Right ventricle myocardium inferior (tissue), 1 donor: ENCODE results near the gene CACNA1D. TPM values are rescaled to one million over a fixed set of nuclear protein-coding genes. Genes with fewer than 3 reads are reported as not detected.
A peak's percentile ranks its signal among the peaks of the same experiment; 100 is the strongest.

Experiments
- ATAC-seq: fragments of 200-7000 bp; cut with Tn5 transposase; one replicate; pipeline ENCODE4 v1.9.1; 2020; ENCODE audit warnings: mild to moderate bottlenecking, moderate library complexity
- DNase-seq: peaks from one replicate; pipeline ENCODE4 v3.0.0; 2021; ENCODE audit errors: missing footprints
- intact Hi-C: fragments of 100-400 bp; cut with DNase I; formaldehyde crosslinking; loops from one replicate; pipeline ENCODE4 v1.11.0; 2022
- total RNA-seq: library from RNA; stranded (reverse); fragmentation: NEBNext Ultra II Directional; extraction: Animal tissue kit (Norgen Biotek cat#: 25700); gene quantifications from one replicate; pipeline ENCODE4 v1.2.1, GENCODE V29; 2021
- donor health status: DM: no; HTN: yes; CAD: no; lungs with severe emphysema.

The CACNA1D gene
- total RNA-seq, 1 donor from 2014 or later, result 1.1 TPM

DNA sequence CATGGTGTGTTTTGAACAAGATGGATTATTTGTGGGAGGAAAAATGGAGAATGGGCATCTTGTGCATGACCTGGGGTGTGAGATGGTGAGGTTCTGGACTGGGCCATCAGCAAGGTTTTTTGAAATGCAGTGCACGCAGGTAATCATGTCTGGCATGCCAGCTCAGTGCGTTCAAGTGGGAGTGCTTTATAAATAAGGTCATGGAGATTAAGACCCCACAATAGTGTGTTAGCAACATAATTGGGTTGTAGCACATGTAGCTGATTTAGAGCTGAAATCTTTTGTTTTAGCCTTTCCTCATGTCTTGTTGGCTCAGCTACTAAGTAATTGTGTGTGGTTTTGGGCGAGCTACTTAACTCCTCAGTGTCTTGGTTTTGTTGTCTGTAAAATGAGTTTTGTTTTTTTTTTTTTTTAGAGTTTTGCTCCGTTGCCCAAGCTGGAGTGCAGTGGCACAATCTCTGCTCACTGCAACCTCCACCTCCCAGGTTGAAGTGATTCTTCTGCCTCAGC lies 3.9 kb upstream of the CACNA1D start:
- ATAC-seq, result no peak
- intact Hi-C loops, result loop anchor here (10.0 kb wide), 1 partner anchor 196 kb away; no protein-coding TSS in a partner anchor
- DNase-seq, result no peak

DNA sequence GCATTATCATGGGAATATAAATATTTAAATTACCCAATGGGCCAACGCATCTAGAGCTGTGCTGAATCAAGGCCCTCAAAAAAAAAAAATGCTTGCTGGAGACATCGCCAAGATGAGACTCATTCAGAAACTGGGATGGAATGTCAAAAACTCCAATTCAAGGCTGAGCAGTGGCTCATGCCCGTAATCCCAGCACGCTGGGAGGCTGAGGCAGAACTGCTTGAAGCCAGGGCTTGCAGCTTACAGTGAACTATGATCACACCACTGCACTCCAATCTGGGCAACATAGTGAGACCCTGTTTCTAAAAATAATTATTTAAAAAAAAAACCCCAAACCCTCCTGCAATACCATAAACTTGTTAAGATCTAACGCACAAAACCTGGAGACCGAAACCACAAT lies 3.1 kb upstream of the CACNA1D start:
- intact Hi-C loops, result loop anchor here (10.0 kb wide), 1 partner anchor 196 kb away; no protein-coding TSS in a partner anchor
- ATAC-seq, result no peak

DNA sequence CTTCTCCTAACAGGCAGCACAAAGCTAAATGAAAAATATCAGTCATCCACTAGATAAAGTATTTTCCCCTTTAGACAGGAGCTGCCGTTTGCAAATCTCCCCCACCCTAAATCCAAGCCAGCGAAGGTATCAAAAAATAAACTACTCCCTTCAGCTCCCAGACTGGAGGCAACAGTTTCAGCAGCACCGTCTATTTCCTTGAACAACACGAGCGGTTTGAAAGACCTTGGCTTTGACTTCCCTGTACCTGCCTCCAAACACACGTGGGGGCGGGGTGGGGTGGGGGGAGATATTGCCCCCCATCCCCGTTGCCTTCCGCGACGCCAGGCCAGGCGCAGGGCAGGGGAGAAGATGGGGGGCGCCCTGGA lies 832 bp upstream of the CACNA1D start:
- no peak for DNase-seq
- no peak for ATAC-seq
- intact Hi-C loops, result loop anchor here (10.0 kb wide), 1 partner anchor 199 kb away; no protein-coding TSS in a partner anchor

More for the DNA sequence above, 3.1 kb upstream of the CACNA1D start:
- DNase-seq, result no peak

DNA sequence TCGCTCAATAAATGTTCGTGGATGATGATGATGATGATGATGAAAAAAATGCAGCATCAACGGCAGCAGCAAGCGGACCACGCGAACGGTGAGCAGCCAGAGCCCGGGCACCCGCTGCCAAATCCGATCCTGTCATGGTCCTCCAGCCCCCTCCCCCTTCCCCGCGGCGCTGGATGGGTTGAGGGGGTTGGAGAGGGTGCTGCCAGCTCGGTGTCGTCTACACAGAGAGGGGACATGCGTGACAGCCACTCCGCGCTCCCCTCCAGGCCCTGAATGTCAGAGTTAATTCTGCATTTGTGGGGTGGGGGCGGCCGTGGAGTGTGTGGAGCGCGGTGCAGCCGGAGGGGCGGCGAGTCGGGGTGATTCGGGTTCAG lies 722 bp downstream of the CACNA1D start:
- ATAC-seq (no peak), DNase-seq (no peak)
- intact Hi-C loops, result loop anchor here (10.0 kb wide), 1 partner anchor 200 kb away; no protein-coding TSS in a partner anchor

DNA sequence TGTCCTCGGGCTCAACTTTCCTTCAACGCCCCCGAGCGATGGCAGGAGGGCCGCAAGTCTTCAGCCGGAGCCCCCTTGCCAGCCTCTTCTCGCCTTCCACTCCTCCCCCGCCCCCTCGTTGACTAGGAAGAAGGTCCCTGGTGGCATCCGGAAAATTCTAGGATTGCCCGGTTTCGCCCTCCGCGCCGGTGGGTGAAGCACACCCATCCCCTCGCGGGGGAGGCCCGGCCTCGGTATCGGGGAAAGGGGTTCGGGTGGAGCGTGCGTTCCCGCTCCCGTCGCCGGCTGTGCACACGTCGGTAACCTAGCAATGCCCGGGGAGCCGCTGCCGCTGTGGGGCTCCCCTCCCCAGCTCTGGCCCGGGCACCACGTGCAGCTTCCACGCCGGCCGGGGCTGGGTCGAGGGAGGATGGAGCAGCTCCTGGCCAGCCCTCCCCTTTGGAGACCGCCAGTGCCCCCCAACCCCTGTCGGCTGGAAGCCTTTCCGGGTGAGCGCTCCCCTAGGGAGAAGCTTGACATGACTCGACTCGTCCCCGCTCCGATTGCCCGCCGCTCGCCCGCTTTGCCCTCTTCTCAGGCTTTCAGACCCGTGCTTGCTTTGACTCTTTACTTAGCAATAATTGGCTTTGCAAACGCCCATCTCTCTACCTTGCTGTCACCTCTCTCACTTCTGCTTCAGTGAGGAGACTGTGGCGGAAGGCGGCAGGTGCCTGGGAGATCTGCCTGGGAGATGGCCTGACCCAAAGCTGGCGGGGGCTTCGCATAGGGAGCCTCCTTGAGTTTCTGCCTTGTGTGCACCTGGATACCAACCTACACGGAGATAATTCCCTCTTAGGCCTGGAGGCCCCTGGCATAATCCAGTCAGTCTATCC lies 1.3 kb downstream of the CACNA1D start:
- ATAC-seq (peak; percentile 28), DNase-seq (no peak)
- intact Hi-C loops, result loop anchor here (10.0 kb wide), 1 partner anchor 201 kb away; no protein-coding TSS in a partner anchor

DNA sequence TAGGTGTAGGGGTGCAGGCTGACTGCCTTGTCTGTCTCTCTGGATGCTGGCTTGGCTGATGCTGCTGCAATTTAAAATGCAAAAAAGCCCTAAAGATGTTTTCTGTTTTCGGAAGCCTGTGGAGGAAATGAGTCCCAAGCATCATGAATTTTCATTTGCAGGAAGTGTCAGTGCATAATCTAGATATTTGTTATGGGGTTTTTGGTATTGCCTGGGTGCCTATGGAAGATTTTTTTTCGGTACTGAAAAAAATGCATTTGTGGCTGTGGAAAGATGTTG lies 1.9 kb downstream of the CACNA1D start:
- intact Hi-C loops, result loop anchor here (10.0 kb wide), 1 partner anchor 202 kb away; no protein-coding TSS in a partner anchor
- ATAC-seq (no peak), DNase-seq (no peak)

DNA sequence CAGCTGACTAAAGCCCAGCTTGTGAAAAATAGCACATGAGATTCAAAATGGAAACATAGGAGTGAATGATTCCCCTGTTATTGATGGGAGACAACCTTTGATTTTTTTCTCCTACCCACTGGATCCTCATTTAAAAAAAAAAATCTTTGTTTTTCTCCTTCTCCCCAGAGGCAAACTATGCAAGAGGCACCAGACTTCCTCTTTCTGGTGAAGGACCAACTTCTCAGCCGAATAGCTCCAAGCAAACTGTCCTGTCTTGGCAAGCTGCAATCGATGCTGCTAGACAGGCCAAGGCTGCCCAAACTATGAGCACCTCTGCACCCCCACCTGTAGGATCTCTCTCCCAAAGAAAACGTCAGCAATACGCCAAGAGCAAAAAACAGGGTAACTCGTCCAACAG lies 2.6 kb downstream of the CACNA1D start:
- ATAC-seq (no peak), DNase-seq (no peak)
- intact Hi-C loops, result loop anchor here (10.0 kb wide), 1 partner anchor 202 kb away; no protein-coding TSS in a partner anchor

DNA sequence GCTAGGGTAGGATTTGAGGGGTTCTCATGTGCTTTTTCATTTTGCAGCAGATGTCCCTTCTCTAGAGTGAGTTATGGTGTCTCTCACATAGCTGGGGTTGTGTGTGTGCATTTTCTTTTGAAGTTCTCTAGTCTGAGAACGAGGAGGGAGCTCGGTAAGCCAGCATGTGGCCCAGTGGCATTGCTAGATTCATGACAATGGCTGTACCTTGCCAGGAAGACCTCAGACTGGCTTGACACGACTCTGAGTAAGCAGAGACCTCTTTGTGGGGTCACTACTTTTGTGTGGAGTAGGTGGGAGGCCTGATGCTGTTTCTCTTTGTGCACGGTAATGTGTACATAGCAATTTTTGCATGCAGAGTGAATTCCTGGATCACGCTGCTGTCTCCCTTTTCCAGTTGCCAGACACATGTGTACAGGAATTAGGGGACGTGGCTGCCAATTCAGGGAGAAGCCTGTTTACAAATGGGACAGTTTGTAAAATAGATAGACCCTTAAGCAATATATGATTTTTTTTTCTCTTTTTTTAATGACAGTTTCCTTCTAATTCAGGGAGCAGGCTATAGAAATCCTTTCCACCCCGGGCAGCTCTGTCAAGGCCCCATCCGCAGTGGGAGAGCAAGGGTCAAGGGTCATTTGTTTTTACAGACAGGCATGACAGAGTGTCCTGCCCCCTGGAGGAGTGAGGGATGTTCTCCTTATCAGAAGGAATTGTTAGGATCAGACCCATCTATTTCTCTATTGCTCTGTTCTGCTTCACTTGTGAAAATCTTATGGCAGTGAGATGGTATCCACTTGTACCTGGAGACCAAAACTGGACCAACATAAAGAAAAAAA lies 4.6 kb downstream of the CACNA1D start:
- DNase-seq (no peak), ATAC-seq (no peak)
- intact Hi-C loops, result loop anchor here (10.0 kb wide), 1 partner anchor 204 kb away; no protein-coding TSS in a partner anchor

DNA sequence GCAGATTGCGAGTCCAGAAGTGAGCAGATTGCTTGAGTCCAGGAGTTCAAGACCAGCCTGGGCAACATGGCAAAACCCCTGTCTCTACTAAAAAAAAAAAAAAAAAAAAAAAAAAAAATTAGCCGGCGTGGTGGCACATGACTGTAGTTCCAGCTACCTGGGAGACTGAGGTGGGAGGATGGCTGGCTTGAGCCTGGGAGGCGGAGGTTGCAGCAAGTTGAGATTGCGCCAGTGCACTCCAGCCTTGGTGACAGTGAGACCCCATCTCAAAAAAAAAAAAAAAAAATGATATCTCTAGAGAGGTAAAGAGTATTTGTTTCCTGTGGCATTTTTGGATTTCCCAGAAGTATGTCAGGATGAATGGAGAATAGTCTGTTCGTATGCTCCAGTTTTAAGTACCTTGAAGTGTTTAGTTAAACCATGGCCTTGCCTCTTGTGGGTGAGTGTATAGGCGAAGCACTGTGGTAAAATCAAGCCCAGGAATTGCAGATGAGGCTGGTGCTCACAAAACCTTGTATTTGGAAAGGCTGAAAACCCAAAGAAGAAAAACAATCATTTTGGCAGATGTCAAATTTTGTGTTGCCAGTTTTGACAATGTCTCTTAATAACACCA lies 5.9 kb downstream of the CACNA1D start:
- intact Hi-C loops, result no loop called here
- DNase-seq (no peak), ATAC-seq (no peak)

DNA sequence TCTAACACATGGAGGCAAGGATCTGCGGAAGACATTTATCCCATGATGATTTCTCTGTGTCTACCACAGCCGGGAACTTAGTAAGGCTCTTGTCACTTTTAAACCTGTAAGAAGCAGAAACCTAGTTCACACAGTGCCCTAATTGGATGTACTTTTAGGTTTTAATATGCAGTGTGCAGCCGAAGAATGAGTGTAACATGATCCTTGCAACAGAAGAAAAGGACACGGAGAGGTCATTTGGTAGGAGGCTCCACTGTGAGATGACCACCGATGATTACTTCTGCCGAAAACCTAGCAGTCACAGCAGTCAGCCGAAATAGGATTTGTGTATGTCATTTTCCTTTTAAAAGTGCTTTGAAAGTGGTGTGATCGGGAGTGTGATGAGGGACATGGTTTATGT lies 6.8 kb downstream of the CACNA1D start:
- no peak for DNase-seq
- intact Hi-C loops, result no loop called here
- ATAC-seq, result no peak

DNA sequence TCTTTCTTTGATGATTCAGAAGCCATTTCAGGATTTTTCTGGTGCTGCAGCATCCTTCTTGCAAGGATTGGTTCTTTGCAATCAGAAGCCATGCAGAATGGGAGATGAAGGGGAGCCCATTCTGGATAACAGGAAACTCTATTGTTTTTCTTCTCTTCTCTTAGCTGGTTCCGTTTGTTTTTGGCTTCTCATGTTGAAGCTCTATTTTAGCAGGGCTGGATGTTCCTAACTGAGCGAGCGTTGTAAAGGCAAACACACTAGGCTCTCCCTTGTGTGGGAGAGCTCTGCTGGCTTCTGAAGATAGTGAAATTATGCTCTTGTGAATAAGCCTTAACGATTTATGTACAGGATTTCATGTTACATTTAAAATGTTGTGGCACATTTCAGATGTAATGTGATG lies 8.3 kb downstream of the CACNA1D start:
- intact Hi-C loops, result no loop called here
- ATAC-seq (no peak), DNase-seq (no peak)

DNA sequence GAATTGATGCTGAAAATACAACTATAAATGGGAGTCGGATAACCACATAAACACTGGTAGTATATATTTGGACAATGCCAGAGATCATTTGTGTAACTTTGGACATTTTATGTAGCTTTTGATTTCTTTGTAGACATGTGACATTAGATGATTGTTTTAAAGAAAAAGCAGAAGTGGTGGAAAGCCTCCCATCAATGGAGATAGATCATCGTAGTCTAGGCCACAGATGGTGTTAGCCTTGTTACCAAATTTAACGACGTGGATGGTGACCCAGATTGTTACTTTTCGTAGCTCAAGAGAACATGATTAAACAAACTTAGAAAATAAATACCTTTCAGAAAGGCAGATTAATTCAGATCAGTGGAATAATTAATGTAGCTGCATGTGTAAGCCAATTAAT lies 8.8 kb downstream of the CACNA1D start:
- intact Hi-C loops, result no loop called here

DNA sequence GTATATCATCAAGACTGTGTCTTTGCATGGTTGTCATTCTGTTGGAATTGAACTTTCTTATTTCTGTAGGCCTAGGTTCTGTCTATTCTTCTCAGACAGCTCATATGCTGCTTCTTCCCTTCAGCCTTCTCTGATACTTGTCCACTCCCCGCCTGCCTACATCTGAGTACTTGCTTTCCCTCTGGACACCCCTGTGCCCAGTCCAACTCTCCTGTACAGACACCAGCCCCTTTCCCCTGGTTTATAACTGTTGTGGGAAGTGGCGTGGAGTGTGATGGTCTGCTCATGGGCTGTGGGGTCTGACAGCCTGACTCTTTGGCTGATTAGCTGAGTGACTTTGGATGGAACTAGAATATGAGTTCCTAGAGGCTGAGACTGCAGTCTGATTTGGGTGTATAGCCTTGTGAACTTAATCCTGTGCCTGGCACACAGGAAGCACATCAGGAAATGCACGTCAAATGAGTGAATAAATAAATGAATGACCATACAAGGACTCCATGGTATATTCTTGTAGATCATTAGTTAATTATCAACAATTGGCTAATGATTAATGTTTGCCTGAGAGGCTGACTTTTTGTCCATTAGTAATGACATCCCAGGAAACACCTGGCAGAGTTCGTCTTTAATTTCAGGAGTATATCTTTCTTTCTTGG lies 11.8 kb downstream of the CACNA1D start:
- no peak for ATAC-seq
- no peak for DNase-seq
- intact Hi-C loops, result no loop called here

More for the DNA sequence above, 8.8 kb downstream of the CACNA1D start:
- ATAC-seq, result no peak
- DNase-seq, result no peak

DNA sequence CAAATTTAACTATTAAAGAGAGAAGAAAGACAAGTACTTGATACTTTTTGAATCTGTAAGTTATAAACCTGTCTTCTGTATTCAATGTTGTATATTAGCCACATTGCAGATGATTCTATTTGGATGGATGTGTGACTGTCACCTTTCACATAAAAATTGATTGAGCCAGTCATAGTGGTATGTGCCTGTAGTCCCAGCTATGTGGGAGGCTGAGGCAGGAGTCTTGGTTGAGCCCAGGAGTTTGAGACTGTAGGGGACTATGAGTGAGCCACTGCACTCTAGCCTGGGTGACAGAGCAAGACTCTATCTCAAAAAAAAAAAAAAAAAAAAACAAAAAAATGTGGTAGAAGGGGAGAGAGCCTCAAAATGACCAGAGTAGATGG lies 12.3 kb downstream of the CACNA1D start:
- ATAC-seq (no peak), DNase-seq (no peak)
- intact Hi-C loops, result no loop called here

DNA sequence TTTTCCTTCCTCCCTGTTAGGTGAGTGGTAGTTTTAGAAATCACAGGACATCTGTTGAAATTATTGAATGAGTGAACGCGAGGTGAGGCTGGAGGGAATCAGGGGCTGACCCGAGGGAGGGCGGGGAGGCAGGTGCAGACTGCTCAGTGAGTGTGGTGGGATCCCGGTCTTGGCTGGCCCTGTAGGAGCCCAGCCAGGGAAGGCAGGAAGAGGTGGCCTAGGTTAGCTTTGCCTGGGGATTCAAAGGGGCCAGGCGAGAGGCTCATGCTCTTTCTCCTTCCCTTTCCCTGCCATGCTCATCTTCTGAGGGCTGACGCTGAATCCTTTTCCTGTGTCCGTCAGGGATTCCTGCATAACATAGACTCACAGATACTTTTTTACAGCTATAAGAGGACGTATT lies 15.1 kb downstream of the CACNA1D start:
- ATAC-seq, result no peak
- intact Hi-C loops, result no loop called here
- DNase-seq, result no peak

DNA sequence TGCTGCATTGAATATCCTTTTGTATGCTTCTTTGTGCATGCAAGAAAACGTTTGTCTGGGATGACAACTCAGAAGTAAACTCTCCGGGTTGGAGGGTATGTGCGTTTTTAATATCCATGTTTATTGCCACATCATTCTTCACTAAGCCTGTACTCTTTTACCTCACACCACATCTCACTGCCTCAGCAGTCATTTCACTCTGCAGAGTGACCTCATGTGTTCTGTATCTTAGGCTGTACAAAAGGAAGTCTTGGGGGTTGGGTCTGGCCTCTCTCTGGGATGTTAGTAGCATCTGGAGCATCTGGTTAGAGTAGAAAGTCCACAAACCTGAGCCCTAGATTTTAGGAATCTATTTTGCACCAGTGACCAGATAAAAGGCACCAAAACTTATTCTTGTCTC lies 16.1 kb downstream of the CACNA1D start:
- intact Hi-C loops, result no loop called here
- no peak for ATAC-seq
- DNase-seq, result no peak

DNA sequence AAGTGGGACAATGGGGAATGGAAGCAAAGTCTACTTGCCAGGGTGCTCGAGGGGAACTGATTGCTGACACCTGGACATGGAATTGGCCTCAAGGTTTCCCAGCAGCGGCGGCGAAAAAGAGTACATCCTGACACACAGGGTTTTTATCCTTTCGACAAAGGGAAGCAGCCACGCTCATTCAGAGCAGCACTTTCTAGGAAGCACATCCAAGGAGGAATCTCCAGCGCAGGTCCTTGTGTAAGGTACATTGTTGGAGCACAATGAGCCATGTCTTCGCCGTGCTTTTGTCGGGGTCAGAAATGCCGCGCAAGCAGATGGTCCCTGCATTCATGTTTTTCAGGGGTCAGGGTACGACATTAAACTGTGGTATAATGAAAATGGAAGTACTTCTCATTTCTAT lies 16.8 kb downstream of the CACNA1D start:
- intact Hi-C loops, result no loop called here
- DNase-seq (no peak), ATAC-seq (no peak)

DNA sequence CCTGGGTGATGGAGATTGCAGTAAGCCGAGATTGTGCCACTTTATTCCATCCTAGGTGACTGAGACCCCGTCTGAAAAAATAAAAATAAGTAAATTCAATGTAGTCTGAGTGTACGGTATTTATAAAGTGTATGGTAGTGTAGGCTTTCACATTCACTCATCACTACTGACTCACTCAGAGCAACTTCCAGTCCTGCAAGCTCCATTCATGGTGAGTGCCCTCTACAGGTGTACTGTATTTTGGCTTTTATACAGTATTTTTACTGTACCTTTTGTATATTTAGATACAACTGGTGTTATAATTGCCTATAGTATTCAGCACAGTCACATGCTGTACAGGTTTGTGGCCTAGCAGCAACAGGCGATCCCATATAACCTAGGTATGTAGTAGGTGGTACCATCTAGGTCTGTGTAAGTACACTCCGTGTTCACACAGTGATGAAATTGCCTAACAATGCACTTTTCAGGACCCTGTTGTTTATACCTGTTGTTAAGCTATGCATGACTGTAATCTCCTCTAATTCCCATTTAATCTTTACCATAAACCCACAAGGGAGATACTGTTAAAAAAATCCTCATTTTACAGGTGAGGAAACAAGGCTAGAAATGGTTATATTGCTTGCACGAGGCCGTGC lies 19.3 kb downstream of the CACNA1D start:
- intact Hi-C loops, result no loop called here
- DNase-seq (no peak), ATAC-seq (no peak)
